NCI-H1694 treated with DMSO at 0.1 percent for 48 hours (cell line): ENCODE results near the gene EVX1.
A peak's percentile ranks its signal among the peaks of the same experiment; 100 is the strongest.

Source experiments
- DNase-seq: peaks from one replicate; lab custom pipeline; 2025; lab: John Stamatoyannopoulos, UW

EVX1 gene

DNA sequence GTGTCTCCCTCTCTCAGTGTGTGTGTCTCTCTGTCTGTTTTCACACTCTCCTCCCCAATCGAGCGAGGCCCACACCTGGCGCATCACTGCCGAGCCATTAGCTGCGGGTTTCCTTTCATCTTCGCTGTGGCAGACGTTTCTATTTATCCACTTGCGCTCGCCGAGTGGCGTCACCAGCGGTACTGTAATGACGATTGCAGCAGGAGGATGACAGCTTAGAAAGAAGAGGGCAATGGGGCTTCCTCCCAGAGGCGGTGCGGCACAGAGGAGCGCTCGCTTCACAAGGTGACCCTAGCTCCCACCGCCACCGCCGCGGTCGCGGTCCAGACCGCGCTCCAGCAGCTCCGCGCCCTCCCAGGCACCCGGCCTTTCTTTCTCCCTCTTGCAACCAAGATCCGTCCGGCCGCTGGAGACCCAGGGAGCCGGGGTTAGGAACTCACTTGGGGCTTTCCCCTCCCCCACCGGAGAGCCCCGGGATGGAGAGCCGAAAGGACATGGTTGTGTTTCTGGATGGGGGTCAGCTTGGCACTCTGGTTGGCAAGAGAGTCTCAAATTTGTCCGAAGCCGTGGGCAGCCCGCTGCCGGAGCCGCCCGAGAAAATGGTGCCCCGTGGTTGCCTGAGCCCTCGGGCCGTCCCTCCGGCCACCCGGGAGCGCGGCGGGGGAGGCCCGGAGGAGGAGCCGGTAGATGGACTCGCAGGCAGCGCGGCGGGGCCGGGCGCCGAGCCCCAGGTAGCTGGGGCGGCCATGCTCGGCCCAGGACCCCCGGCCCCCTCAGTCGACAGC, at the start of gene EVX1:
Gene EVX1, plus strand, starts transcription at position 248 of the 785 bp plus-strand sequence. Its CDS starts 229 bp downstream, at position 477.
- DNase-seq: peak; percentile 20

GRCh38 chr7:27193335-27194001, 49.1 kb upstream of the EVX1 start:
- no peak for DNase-seq

DNA sequence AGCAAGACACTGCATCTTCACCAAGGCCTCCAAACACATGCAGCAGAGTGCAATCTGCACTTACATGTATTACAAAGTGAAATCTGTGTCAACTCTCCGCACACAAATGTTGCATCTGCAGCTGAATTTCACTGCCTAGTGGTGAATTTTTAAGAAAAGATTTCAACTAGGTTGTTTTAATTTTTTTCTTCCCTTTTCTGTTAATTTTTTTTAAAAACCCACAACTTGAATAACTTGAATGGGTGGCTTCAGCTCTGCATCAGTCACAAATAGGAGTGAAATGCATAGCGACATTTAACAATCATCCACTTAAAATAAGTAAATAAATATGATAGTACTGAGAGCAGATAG, 48.6 kb upstream of the EVX1 start:
- DNase-seq: no peak

DNA sequence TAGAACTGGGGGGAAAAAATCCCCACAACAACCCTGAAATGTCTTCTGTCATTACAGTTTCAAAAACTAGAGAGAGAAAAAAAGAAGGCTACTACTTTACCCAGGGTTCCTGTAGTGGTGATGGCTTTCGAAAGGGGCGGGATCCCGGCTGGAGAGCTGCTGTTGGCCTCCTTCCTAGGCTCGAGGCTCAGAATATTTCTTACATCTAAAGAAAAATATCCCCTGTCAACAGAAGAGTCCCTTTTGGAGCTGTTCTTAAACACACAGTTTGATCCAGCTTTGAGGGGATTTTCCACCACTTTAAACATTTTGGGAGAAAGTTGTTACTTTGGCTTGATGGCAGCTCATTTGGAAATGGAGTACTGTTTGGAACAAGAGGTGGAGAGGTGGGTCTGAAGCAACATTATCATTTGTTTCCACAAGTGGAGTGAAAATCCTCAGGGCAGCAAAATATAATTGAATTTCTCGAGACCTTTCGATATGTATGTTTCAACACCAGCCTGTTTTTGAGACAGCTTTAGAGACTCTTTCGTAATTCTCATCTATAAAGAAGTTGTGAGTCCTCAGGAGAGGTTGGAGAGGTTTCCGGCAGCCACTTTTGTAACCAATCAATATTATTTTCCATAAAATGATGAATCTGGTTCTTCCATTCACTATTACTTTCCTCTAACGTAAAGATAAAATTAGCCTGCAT, 47.8 kb upstream of the EVX1 start:
- DNase-seq: no peak

DNA sequence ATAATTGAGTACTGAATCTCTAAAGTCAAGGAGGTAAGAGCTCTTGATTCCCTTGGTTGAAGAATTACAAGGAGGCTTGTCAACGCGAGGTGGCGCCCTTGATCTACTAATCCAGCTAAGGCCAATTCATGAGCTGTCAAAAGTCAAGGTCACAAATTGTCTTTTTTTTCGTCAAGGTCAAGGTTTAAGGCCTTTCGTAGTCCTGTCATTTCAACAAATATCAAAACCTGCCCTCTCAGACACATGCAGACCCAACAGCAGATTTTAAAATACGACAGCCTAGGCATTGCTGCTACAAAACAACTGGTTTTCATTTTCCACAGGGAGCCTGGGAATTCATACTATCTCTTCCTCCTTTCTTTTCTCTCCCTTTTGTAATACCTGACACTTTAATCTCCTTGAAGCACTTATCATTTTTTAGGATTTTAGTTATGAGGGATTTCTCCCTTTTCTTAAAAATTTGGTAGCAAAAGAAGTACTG, 46.3 kb upstream of the EVX1 start:
- peak; percentile 66 for DNase-seq

DNA sequence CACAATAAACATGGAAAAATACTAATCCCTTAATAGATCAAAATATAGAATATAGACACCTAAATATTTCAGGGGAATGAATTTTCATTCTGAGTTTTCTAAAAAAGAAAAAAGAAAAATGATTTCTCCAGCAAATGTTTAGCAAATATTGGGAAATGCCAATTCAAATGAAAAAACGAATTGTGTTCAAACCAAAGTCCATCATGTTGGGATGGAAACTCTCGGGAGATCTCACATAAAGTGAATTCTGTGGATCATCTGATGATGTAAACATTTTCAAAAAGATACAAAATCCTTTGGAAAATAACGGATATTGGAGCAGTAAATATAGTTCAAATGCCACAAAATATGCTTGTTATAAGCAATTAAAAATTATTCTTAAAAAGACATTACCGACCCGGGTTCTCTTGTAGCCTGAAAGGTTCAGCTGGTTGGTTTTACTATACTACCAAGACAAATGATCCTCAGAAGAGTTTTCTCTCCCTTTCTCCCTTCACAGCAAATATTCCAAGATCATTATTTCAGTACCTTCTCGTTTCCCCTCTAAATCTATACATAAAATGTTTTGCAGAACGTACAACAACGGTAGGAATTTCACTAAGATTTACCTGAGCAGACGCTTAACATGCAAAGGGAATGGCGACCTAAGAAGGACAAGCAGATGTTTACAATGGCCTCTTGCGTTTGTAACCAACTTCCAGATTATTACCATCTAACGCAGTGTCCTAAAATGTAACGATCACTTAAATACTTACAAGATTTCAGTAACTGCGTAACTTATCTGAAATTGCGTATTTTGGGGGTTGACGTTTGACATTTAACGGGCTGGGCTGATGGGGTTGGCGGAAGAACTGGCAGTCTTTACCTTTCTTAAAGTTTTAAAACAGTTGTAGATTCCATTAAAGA, 45.2 kb upstream of the EVX1 start:
- no peak for DNase-seq

DNA sequence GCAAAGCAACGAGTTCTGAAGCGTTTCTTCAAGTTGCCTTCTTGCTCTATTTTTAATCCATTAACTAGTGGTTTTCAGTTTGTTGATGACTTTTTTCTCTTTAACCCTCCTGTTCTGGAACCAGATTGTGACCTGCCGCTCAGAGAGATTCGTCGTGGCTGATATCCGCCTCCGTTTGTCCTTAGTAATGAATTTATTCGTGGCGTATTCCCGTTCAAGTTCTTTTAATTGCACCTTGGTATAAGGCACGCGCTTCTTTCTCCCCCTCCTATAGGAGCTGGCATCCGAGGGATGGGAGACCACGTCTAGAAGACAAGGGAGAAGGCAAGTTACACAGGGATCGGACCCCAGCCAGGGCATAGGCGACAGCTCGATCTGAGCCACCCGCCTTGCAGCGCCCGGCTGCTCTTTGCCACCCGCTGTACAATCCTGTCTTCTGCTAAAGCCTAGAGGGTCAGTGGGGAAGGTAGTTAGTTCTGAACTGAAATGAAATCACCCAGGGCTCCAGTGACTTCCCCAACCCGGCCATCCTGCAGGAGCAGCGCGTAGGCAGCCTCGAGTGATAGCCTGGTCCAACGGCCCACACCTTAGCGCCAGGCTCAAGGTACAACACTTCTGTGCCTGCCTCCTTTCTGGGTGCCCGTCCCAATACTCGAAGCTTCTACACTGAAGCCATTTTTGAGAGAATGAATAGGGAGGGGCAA, 44.3 kb upstream of the EVX1 start:
- no peak for DNase-seq

- peak; percentile 27 for DNase-seq
These were observed 43.5 kb upstream of the EVX1 start for GRCh38 chr7:27198871-27199801.

GRCh38 chr7:27199849-27200760, 42.5 kb upstream of the EVX1 start, which contains the start of gene HOXA13:
HOXA13 (minus strand) TSS chr7:27200091; CDS start chr7:27200077, 14 bp downstream.
- DNase-seq: peak; percentile 56

DNA sequence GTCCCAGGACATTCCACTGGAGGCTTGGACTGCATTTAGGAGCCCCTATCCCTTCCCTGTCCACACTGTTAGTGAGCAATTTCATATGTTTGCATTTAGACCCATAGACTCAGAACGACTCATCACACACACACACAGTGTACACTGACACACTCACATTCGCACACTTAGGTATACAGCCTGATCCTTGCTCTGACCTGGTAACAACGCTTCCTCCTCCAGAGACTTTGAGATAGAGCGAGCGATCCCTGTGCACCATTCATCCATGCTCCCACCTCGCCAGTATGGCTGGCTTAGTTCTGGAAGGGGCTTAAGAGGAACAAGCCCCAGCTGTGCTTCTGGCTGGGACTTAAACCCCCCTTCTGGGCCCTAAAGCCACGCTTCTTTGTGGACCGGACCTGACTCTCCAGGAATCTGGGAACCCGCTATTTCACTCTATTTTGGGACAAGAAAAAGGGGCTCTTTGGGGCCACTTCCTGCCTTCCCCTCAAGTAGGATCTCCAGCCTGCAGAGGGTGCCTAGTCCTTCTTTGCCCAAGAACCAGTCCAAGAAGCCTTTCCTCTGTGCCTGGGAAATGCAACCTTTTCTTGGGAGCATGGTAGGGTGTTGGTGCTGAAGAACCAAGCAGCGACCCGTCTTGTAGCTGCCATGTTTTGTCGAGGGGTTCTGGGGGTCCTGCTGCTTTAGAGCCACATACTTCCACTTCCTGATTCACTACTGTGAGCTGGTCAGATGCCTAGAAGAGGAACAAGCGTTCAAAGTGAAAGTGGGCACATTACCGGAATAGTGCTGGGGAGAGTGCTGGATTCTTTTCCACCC, 41.6 kb upstream of the EVX1 start:
- DNase-seq: peak; percentile 10

- DNase-seq: no peak
These were observed 41.0 kb upstream of the EVX1 start for GRCh38 chr7:27201580-27202017.

GRCh38 chr7:27202018-27202861, 40.4 kb upstream of the EVX1 start:
- no peak for DNase-seq

DNA sequence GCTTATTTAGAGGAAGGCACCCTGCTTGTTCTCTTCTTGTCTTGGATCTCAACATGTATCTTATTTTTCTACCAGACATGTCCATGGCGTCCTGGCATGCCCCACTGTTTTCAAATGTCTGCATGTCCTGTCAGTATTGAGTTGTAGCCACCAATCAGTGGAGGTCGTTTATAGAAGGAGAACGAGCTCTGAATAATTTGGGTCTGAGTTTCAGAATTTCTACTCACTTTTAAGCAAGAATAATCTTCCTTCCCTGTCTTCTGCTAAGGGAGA, 39.8 kb upstream of the EVX1 start:
- no peak for DNase-seq

- no peak for DNase-seq
These were observed 39.1 kb upstream of the EVX1 start for GRCh38 chr7:27203365-27203953.

- DNase-seq: no peak
These were observed 38.5 kb upstream of the EVX1 start for GRCh38 chr7:27203964-27204594.

DNA sequence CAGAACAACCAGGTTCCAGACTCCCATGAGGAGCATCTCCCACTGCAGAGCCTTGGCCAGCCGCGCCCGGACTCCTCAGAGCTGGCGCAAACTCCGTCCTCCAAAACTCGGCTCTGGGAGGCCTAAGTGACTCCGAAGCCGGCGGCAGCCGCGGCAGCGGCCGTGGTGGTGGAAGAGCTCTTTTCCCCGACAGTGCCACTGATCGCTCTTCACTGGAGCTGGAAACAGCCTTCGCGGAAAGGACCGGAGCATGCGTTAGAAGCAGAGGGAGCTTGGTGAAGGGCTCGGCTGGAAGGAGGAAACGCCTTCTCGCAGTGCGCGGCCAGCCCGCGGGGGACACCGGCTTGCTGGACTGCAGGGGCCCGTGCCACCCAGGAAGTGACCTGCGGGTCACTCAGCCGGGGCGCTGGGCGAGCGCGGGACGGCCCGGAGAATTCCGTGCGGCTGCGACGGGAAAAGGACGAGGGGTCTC, 37.7 kb upstream of the EVX1 start:
- no peak for DNase-seq
